Tibial nerve (tissue), 4 donors: ENCODE data around the gene SHMT2.

Experiments used
- CTCF ChIP-seq, 5 experiments: fragments of 200-600 bp in 3 of 5; fragments of 450-650 bp in 2 of 5; sonication (generic) in 3 of 5; IDR thresholded peaks; one replicate each; pipeline ENCODE4 v1.5.1; 2016 to 2019; ENCODE audit warnings: antibody characterized with exemption in 5 of 5, mild to moderate bottlenecking in 3 of 5, moderate library complexity in 2 of 5
- EP300 ChIP-seq, 2 donors: sonication (generic); formaldehyde crosslinking; IDR thresholded peaks; one replicate each; pipeline ENCODE4 v1.6.1; 2017; ENCODE audit warnings: antibody characterized with exemption in 2 of 2, mild to moderate bottlenecking in 1 of 2
- POLR2A ChIP-seq, 2 donors: fragments of 450-650 bp; IDR thresholded peaks; one replicate each; pipeline ENCODE4 v1.6.1; 2017; ENCODE audit warnings: antibody characterized with exemption in 2 of 2, mild to moderate bottlenecking in 2 of 2, moderate library complexity in 2 of 2

GRCh38 chr12:57220770-57221168 lies 8.7 kb upstream of the SHMT2 start:
- TF ChIP-seq CTCF (IDR thresholded peaks at IDR 0.05) (no peak), POLR2A (IDR thresholded peaks at IDR 0.05) (no peak), EP300 (IDR thresholded peaks at IDR 0.05) (no peak)
